Epithelial cell of proximal tubule (primary cell): ENCODE results near the gene LDLRAD4. TPM values are rescaled to one million over a fixed set of nuclear protein-coding genes. Genes with fewer than 3 reads are reported as not detected.

Source experiments
- DNase-seq: peaks from one replicate; pipeline ENCODE4 v3.0.0-alpha.2; 2011; ENCODE audit warnings: low read depth
- H3K4me3 ChIP-seq: 2 replicates; pipeline ENCODE4 v1.5.1; 2011; ENCODE audit warnings: low read depth, mild to moderate bottlenecking, low read length
- CTCF ChIP-seq: conservative IDR thresholded peaks from 2 replicates; pipeline ENCODE4 v1.5.1; 2012; ENCODE audit warnings: low read depth, mild to moderate bottlenecking, low read length
- total RNA-seq: library from RNA; depleted of rRNA; stranded (reverse); fragments of >200 nt; gene quantifications from 2 replicates; pipeline ENCODE4 v1.2.3, GENCODE V29; 2015

LDLRAD4 gene
- total RNA-seq, 1 donor from 2014 or later = under 0.01 TPM

DNA sequence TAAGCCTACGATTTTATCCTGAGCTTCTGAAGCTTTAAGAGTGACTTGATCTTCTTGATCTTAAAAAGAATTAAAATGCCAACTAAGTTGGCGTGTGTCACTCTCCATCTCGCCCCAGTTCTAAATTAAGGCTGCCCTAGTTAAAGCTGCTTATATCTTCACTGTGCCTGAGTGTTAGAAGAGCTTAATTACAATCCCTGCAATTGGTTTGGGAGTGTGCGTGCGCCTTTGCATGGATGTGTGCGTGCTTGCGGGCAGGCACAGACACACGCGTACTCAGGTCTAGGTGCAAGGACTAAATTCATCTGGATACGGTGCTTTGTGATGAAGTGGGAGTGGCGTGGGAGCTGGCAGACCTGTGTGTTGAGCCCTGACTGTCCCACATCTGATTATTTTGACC lies 306.3 kb downstream of the LDLRAD4 start:
- H3K4me3 ChIP-seq = no peak overlapping the region
- no peak for DNase-seq
- TF ChIP-seq CTCF = no peak

GRCh38 chr18:13525381-13526029 lies 306.9 kb downstream of the LDLRAD4 start:
- no peak for TF ChIP-seq CTCF
- H3K4me3 ChIP-seq = no peak overlapping the region
- no peak for DNase-seq

DNA sequence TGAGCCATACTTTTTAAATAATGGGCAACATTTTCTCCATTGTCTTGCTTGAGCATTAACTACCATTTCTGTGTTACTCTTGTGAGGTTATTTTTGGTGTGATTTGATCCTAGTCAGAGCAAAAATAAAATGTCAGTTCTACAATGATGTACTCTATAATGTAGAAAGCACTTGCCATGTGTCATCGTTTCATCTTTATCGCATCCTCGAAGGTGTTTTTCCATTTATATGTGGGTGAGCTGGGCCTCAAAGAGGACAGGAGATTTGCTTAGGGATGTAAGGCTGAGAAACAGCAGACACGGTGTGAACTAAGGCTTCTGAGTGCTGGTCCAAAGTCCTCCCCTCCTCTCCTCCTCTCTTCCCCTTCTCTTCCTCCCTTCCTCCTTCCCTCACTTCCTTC lies 308.0 kb downstream of the LDLRAD4 start:
- no peak overlapping the region for H3K4me3 ChIP-seq
- DNase-seq = no peak
- no peak for TF ChIP-seq CTCF

DNA sequence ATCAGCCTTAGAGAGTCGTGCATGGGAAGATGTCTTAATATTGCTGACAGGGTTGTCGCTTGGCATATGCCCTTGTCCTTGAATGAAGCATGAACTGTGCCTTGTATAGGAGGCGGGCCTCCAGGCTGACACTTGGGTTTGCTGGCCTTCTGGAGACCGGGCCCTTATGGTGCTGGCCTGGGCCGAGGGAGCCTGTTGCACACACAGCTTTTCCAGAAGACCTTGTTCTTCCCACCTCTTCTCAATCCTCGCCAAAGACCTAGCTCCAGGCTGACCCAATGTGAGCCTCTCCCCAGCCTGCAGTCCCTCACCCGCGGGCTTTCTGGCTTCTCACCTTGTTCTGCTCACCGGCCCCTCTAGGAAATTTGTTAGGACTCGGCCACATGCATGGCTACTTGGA lies 308.7 kb downstream of the LDLRAD4 start:
- no peak for DNase-seq
- no peak for TF ChIP-seq CTCF
- no peak overlapping the region for H3K4me3 ChIP-seq

DNA sequence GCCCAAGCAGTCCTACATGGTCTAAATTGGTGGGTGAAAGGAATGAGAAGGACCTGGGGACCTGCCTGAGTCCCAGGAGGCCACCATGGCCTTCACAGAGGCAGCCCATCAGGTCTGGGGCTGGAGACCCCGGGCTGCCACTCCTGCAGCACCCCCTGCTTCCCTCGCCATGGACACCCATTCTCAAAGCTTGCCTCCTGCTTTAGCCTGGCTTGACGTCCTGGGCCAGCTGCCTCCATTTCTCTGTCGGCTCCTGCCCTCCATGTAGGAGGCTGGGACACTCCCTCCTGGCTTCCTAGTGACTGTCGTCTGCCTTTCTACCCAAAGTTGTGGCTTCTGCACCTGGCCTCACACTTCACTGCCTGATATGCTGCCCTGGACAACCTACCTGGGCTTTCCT lies 309.2 kb downstream of the LDLRAD4 start:
- no peak for DNase-seq
- H3K4me3 ChIP-seq = no peak overlapping the region
- no peak for TF ChIP-seq CTCF

DNA sequence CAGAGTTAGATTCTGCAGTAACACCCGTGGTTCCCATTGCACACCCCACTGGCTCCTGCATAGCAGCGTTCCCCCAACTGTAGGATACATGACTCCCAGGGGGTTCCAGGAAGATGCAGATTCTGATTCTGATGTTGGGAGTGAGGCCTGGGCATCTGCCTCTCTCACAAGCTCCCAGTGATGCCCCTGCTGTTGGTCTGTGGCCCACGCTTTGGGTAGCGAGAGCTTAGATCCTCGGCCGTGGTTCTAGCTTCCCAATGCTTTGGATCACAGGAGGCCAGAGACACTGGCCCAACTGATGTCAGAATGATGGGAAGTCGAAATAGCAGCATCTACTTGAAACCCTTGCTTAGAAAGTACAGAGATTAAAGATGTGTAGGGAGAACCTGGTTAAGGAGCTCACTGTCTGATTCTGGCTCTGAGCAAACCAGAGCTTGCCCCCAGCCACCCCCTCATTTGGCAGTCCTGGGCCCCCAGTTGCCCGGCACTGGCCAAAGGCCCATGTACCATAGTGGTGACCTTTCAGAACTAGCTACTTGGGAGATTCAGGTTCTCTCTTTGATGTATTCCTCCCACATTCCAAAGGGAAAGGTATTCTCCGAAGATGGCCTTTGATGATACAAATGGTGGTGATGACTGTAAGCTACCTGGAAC lies 310.3 kb downstream of the LDLRAD4 start:
- H3K4me3 ChIP-seq = no peak overlapping the region
- no peak for DNase-seq
- TF ChIP-seq CTCF = no peak
